GM10847 (cell line): ENCODE measurements around the gene HTR3C.

Source experiments
- POLR2A ChIP-seq: IDR thresholded peaks from 2 replicates; pipeline ENCODE4 v1.6.1; 2011; ENCODE audit not compliant: insufficient read length; ENCODE audit errors: extremely low read depth

Gene HTR3C

DNA sequence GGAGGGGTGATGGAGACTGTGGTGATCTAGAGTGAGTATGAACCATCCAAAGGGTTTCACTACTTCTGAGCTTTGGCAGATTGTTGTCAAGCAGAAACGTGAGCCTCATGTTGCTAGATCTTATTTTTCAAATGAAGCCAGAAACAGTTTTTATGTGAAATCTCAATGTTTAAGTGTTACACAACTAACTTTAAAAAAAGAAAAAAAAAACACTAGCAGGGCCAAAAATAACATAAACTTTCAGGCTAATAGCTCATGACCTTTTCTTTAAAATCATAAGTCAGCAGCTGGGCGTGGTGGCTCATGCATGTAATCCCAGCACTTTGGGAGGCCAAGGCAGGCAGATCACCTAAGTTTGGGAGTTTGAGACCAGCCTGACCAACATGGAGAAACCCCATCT is 23.4 kb upstream of the HTR3C start:
- TF ChIP-seq POLR2A = no peak

DNA sequence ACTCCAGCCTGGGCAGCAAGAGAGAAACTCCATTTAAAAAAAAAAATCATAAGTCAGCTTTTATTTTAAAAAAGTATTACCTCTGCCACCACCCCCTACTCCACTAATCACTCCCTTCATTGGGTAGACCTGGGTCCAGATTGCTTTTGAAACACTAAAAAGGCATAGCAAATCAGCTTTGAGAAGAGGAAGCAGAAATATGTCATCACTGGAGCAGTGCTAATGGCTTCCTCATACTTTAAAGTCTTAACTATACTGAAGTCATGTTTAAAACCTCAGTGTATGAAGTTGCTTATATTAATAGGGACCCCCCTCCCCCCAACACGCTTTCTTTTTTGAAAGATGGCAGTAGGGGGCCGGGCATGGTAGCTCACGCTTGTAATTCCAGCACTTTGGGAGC is 22.3 kb upstream of the HTR3C start:
- no peak for TF ChIP-seq POLR2A

DNA sequence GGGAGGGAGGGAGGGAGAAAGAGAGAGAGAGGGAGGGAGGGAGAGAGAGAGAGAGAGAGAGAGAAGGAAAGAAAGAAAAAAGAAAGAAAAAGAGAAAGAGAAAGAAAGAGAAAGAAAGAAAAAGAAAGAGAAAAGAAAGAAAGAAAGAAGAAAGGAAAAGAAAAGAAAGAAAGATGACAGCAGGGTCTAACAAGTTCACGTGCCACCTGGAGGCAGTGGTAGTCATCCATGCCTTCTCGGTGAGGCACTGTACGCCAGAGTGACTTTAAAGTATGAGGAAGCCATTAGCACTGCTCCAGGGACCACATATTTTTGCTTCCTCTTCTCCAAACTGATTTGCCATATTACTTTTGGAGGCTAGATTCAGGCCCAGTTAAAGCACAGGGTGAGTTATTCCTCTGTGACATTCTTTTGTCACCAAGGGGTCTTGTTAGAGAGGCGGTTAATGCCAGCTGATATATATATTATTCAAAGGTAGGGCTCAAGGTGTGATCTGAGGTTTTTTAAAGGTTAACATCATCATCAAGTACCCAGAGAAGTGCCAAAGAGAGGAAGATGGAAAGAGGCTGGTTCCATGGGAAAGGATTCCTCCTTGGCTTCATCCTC is 21.6 kb upstream of the HTR3C start, which contains the start of gene HTR3D:
HTR3D (plus strand) TSS at position 556 of the 606 bp plus-strand sequence; CDS start at position 556, 0 bp downstream.
- TF ChIP-seq POLR2A = no peak

DNA sequence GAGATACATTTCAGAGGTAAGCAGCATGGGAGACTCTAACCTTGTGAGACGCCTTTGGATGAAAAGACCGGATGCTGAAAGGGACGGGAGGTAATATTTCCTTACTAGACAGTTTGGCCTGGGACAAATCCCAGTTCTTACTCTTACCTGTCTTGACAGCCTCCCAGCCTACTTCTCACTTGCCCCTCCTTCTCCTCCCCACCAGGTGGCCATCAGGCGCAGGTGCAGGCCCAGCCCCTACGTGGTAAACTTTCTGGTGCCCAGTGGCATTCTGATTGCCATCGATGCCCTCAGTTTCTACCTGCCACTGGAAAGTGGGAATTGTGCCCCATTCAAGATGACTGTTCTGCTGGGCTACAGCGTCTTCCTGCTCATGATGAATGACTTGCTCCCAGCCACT is 15.0 kb upstream of the HTR3C start:
- TF ChIP-seq POLR2A = no peak

DNA sequence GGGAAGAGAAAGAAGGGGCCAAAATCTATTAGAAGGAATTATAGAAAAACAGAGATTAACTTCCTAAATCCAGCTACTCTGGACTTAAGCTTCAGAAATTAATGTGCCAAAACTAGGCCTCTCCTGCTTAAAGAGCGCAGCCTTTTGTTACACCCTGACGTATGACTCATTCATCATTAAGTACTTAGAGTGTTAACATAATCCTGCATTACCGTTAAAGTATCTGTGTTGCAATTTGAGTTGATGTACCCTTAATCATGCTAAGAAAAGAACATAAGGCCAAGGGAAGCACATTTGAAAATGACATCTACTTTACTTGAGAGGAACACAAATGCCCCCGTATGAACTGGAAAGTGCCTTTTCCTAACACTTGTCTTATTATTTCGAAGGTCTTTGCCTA is 13.4 kb upstream of the HTR3C start:
- TF ChIP-seq POLR2A = no peak

DNA sequence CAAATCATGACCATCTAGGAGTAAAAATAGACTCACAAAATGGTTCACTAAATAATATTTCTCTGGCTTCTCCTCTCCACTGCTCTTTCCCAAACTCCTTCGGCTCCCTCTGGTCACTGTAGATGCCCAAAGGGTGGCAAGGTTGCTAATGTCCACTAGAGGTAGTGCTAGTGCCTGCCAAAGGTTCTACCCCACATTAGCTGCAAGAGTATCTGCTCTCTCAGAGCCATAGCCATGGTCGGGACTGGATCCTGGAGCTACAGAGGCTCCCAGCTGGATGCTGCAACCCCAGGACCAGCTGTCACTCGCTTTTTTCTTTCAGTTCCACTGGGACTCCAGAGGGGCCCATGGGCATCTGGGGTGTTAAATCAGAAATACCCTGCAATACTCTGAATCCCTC is 12.8 kb upstream of the HTR3C start:
- TF ChIP-seq POLR2A = no peak

DNA sequence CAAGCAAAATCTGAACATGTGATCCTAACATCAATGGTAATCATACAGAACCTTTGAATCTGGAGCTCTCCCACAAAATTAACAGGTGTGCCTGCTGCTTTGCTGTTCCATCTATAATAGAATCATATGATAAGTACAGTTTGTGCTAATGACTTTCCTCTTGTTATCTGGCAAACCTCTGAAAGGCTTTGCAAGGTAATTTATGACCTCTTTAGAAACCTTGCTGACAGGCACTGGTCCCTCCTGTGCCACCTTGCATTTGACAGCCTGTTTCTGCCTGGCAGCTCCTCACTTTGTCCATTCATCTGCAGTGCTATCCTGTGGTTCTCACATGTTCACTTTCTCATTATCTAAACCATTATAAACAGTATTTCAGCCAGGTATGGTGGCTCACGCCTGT is 10.2 kb upstream of the HTR3C start:
- TF ChIP-seq POLR2A = no peak

DNA sequence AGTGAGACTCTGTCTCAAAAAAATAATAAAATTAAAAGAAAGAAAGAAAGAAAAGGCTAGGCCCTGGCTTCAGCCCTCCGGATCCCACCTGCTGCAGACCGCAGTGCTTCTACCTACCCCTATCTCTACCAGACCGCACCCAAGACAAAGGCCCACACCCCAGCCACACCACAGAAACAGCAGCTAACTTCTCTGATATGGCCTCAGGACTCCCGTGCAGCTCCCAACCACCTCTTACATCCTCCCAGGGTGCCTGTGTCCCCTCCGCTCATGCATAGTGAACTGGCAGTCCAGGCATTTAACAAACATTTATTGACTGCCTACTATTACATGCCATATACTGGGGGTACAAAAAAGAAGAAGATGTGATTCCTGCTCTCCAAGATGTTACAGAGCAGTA is 6.9 kb upstream of the HTR3C start:
- TF ChIP-seq POLR2A = no peak

DNA sequence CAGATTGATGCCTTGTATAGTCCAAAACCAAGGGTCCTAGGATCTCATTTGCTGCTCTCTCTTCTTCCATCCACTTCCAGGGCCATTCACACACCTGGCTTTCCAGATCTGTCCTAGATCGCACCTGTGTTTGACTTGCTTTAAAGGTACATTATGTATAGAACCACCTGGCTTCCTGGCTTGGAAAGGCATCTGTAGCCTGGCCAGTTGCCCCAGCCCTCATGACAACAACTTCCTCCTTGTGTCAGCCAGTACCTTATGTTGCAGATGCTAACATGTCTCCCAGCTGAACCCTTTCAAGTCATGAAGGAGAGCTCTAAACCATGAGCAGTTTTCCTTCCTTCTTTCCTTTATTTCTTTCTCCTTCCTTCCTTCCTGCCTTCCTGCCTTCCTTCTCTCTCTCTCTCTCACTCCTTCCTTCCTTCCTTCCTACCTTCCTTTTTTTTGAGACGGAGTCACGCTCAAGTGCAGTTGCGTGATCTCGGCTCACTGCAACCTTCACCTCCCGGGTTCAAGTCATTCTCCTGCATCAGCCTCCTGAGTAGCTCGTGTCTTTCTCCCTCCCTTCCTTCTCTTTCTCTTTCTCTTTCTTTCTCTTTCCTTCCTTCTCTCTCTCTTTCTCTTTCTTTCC is 2.5 kb upstream of the HTR3C start:
- TF ChIP-seq POLR2A = no peak

DNA sequence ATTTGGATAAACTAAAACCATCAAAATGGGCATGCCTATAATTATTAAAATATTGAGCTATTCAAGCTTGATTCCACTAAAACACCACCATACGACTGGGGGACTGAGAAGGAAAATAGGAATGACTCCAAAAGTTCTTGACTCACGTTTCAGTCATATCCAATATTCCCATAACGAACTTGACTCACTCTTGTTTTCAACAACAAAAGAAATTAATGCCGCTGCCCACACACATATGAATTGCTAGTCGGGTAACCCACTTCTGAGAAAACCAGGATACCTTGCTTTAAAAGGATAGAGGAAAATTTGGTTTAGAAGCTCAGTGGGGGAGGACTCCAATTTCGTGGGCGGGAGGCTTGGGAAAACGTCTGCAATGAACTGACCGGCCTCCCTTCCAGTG is 5.2 kb downstream of the HTR3C start:
- TF ChIP-seq POLR2A = no peak

DNA sequence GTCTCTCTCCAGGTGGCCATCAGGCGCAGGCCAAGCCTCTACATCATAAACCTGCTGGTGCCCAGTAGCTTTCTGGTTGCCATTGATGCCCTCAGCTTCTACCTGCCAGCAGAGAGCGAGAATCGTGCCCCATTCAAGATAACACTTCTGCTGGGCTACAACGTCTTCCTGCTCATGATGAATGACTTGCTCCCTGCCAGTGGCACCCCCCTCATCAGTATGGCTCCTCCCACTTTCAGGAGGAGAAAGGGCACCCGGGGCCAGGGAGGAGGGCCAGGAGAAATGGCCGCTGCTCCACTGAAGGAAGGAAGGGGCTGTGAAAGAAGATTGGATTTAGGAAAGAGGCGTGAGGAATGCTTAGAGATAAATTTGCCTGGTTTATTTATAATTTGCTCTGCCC is 6.6 kb downstream of the HTR3C start:
- TF ChIP-seq POLR2A = no peak

DNA sequence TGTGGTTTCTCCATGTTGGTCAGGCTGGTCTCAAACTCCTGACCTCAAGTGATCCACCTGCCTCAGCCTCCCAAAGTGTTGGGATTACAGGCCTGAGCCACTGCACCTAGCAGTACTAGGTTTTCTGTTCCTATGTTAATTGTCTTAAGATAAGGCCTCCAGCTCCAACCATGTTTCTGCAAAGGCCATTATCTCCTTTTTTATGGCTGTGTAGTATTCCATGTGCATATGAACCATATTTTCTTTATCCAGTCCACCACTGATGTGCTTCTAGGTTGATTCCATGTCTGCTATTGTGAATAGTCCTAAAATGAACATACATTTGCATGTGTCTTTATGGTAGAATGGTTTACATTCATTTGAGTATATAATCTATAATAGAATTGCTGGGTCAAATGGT is 9.8 kb downstream of the HTR3C start:
- TF ChIP-seq POLR2A = no peak

DNA sequence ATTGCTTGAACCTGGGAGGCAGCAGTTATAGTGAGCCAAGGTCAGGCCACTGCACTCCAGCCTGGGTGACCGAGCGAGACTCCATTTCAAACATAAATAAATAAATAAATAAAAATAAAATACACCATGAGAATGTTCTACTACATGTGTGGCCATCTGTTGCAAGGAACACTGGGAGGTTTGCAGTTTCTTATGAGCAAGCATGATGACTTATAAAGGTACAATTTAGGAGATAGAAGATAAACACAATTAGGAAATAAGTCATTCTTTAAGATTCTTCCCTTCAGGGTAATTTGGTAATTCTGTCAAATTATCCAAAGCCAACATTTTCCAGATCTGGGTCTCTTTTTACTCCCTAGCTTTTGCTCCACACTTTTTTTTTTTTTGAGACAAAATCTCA is 13.4 kb downstream of the HTR3C start:
- no peak for TF ChIP-seq POLR2A

DNA sequence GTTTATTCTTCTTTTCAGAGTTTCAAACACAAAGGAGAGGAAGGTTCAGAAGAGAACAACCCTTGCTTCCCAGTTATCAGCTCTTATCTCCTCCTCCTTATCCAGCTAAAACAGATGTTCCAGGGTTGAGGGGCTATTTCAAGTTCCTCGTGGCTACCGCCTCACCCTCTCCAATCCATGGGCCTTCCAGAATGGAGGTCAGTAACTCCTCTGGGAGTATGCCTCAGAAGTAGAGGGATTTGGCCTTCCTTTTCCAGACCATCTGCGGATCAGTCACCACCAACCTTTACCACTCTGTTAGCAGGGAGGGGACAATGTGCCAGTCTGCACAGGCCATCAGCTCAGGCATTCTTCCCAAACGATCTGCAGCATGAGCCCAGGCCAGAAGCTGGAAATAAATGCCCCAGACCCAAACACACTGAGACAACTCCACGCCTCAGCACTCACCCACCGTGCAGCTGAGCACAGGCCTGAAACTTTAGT is 14.8 kb downstream of the HTR3C start:
- TF ChIP-seq POLR2A = no peak

DNA sequence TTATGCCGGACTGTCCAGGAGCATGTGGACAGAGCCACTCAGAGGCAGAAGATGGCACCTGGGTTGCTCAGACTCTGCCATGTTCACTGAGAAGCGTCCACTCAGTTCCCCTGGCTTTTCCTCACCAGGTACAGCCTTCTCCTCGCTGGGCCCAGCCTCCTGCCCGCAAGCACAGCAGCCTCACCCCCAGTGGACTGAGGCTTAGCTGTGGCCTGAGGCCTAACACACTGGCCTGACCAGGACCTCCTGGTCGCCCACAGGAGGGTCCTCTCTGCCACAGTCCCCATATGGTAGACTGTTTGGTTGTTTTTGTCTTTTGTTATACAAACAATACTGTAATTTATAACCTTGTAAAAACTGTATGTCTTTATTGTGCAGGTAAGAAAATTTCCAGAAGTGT is 15.5 kb downstream of the HTR3C start:
- TF ChIP-seq POLR2A = no peak

DNA sequence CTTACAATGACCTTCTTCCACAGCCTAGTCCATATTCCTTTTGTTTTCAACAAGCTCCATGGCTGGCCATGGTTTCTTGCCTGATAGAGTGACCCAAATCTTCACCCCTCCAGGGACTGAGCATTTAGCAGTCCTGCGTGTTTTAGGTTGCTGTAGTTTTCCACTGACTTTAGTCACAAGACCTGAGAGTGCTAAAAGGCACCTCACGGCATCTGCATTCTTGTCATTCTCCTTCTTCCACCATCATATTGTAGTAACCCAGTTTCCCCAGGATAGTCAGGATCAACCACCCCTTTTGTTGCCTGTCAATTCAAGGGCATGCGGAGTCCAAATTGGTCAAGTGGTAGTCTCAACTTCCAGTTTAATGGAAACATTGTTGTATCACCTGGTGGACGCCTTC is 20.8 kb downstream of the HTR3C start:
- no peak for TF ChIP-seq POLR2A

DNA sequence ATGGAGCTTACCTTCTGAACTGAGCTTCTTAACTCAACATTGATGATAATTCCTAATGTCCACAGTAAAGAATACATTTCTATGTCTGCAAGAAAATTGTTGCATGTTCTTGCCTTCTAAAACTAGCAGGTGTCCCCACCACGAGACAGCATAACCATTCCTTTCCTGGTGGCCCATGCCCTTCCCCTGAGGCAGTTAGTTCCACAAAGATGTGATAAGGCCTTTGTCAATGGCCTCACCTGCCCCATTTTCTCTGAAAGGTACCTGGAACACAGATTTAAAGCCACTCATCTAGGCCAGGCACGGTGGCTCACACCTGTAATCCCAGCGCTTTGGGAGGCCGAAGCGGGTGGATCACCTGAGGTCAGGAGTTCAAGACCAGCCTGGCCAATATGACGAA is 23.1 kb downstream of the HTR3C start:
- no peak for TF ChIP-seq POLR2A
